Measurements from ENCODE around the gene THBS1.

THBS1 gene

GRCh38 chr15:39551476-39551875 is 29.4 kb upstream of the THBS1 start:
- Histone ChIP-seq H3K27ac (no peak overlapping the region), H3K36me3 (no peaks in the 10 kb centered on the region), H3K4me3 (ENCODE audit: low read depth, low read length) (no peak overlapping the region), H3K27me3 (ENCODE audit: insufficient read depth, low read depth, severe bottlenecking) (peaks cover 30% of the 10 kb centered on the region), H3K9me3 (ENCODE audit: severe bottlenecking) (no peaks in the 10 kb centered on the region)
- no peak for DNase-seq
- TF ChIP-seq CTCF (IDR thresholded peaks at IDR 0.05; ENCODE audit: low read depth, low read length), result no peak

GRCh38 chr15:39552556-39552955 is 28.3 kb upstream of the THBS1 start:
- Histone ChIP-seq H3K9me3 (ENCODE audit: severe bottlenecking) (no peaks in the 10 kb centered on the region), H3K27me3 (ENCODE audit: insufficient read depth, low read depth, severe bottlenecking) (peaks cover 37% of the 10 kb centered on the region), H3K36me3 (no peaks in the 10 kb centered on the region), H3K4me3 (ENCODE audit: low read depth, low read length) (no peak overlapping the region), H3K27ac (no peak overlapping the region)
- no peak for TF ChIP-seq CTCF (IDR thresholded peaks at IDR 0.05; ENCODE audit: low read depth, low read length)
- no peak for DNase-seq

GRCh38 chr15:39553947-39554693 is 26.8 kb upstream of the THBS1 start:
- H3K36me3 ChIP-seq, result no peaks in the 10 kb centered on the region
- H3K27ac ChIP-seq, result no peak overlapping the region
- H3K4me3 ChIP-seq (ENCODE audit: low read depth, low read length), result no peak overlapping the region
- TF ChIP-seq CTCF (IDR thresholded peaks at IDR 0.05; ENCODE audit: low read depth, low read length), result no peak
- no peaks in the 10 kb centered on the region for H3K9me3 ChIP-seq (ENCODE audit: severe bottlenecking)
- peaks cover 32% of the 10 kb centered on the region for H3K27me3 ChIP-seq (ENCODE audit: insufficient read depth, low read depth, severe bottlenecking)
- no peak for DNase-seq

- no peak for TF ChIP-seq CTCF (IDR thresholded peaks at IDR 0.05; ENCODE audit: low read depth, low read length)
- Histone ChIP-seq H3K4me3 (ENCODE audit: low read depth, low read length) (no peak overlapping the region), H3K36me3 (no peaks in the 10 kb centered on the region), H3K9me3 (ENCODE audit: severe bottlenecking) (no peaks in the 10 kb centered on the region), H3K27ac (no peak overlapping the region), H3K27me3 (ENCODE audit: insufficient read depth, low read depth, severe bottlenecking) (peaks cover 31% of the 10 kb centered on the region)
- DNase-seq, result no peak
Observed at GRCh38 chr15:39554746-39555387, 26.0 kb upstream of the THBS1 start.

GRCh38 chr15:39555885-39556284 is 25.0 kb upstream of the THBS1 start:
- DNase-seq, result no peak
- no peak overlapping the region for H3K27ac ChIP-seq
- no peaks in the 10 kb centered on the region for H3K36me3 ChIP-seq
- TF ChIP-seq CTCF (IDR thresholded peaks at IDR 0.05; ENCODE audit: low read depth, low read length), result no peak
- no peaks in the 10 kb centered on the region for H3K9me3 ChIP-seq (ENCODE audit: severe bottlenecking)
- H3K27me3 ChIP-seq (ENCODE audit: insufficient read depth, low read depth, severe bottlenecking), result peaks cover 31% of the 10 kb centered on the region
- no peak overlapping the region for H3K4me3 ChIP-seq (ENCODE audit: low read depth, low read length)

All from WERI-Rb-1 (cell line).